NCI-H2196 treated with DMSO at 0.1 percent for 48 hours (cell line): ENCODE measurements around the gene PMPCA.

Source experiments
- DNase-seq: peaks from one replicate; lab custom pipeline; 2025; ENCODE audit not compliant: unreplicated experiment; lab: John Stamatoyannopoulos, UW

Gene PMPCA

DNA sequence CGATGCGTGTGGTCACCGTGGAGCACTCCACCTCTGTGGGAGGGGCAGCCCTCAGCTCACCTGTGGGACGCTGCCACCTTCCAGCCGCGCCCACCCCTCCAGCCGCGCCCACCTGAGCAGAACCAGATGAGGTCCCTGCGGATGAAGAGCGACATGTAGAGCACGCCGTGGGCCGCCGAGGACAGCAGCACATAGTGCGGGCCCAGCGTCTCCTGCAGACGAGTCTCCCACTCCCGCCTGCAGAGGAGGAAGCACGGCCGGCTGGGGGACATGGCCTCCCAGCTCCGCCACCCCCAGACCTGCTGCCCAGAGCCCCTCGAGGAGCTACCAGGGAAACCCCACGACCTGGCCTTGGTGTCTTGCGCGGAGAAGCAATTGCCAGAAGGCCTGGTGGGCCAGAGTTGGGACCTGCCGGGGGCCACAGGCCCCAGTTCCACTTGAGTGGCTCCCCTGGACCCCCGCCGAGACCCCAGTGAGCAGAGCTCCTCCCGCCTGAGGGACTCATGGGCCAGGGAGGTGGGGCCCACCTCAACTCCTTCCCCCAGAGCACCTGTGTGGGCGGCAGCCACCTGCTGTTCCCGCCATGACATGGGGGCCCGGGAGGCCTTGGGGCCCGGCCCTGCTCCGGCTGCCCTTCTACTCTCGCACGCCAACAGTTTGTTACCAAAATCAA, 22.7 kb downstream of the PMPCA start:
- DNase-seq = no peak

- no peak for DNase-seq
These were observed 23.6 kb downstream of the PMPCA start for GRCh38 chr9:136433849-136434579.

DNA sequence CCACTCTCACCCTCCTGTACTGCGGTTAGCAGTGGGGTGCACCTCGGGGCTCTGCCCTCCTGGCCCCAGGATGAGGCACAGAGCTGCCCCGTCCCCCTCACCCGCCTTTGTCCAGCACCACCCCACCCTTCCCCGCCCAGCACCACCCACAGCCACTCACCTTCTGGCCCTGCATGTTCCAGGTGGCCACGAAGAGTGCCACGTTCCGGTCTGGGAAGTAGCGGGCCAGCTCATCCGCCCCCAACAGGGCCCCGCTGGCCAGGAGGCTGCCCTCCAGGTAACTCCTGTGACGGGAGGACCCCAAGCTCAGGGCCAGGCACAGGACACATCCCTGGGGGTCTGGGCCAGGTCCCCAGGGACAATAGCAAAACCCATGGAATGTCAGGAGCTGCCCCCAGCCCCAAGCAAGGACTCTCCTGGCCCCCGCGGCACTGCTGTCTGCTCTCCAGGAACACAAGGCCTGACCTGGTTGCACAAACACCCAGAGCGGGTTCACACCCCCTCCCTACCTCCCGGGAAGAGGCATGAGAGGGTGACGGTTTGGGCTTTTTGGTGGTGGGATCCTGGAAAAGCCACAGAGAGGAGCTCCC, 24.2 kb downstream of the PMPCA start:
- no peak for DNase-seq

DNA sequence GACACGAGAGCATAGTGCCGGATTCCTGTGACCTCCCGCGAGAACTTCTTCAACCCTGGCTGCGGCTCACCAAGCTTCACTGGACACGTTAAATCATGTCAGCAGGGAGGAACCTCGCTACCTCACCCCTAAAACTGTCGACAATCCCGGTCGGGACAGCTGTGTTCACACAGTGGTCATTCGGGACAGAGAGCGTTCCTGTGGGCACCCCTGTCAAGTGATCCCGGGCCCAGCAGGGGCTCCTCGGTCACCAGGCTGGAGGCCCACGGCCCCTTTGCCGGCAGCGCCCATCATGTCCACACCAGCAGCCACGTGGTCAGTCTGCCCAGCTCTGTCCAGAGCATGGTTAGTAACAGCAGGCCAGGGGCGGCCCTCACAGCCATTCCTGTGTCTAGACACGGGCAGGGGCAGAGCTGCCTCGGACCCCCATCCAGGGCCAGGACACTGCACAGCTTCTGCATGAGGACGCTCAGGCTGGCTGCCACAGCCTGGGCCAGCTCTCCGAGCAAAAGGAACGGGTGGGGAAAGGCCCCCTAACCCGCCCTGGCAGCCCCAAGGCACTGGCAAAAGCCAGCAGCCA, 25.7 kb downstream of the PMPCA start:
- DNase-seq = no peak

DNA sequence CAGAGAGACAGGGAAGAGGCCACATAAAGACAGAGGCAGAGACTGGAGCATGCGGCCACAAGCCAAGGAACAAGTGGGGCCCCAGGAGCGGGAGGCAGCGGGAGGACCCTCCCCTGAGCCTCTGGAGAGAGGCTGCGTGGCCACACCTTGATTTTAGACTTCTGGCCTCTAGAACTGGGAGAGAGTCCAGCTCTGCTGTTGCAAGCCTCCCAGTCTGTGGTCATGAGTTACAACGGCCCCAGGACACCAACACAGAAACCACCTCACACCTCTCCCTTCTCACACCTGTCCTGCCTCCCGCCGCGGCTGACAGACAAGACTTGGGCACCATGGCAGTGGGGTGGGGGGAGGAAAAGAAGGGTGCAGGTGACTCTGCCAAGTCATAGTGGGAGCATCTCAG, 27.0 kb downstream of the PMPCA start:
- DNase-seq = no peak

GRCh38 chr9:136437839-136438547, 27.5 kb downstream of the PMPCA start:
- DNase-seq = no peak

GRCh38 chr9:136438548-136439480, 28.4 kb downstream of the PMPCA start:
- no peak for DNase-seq

DNA sequence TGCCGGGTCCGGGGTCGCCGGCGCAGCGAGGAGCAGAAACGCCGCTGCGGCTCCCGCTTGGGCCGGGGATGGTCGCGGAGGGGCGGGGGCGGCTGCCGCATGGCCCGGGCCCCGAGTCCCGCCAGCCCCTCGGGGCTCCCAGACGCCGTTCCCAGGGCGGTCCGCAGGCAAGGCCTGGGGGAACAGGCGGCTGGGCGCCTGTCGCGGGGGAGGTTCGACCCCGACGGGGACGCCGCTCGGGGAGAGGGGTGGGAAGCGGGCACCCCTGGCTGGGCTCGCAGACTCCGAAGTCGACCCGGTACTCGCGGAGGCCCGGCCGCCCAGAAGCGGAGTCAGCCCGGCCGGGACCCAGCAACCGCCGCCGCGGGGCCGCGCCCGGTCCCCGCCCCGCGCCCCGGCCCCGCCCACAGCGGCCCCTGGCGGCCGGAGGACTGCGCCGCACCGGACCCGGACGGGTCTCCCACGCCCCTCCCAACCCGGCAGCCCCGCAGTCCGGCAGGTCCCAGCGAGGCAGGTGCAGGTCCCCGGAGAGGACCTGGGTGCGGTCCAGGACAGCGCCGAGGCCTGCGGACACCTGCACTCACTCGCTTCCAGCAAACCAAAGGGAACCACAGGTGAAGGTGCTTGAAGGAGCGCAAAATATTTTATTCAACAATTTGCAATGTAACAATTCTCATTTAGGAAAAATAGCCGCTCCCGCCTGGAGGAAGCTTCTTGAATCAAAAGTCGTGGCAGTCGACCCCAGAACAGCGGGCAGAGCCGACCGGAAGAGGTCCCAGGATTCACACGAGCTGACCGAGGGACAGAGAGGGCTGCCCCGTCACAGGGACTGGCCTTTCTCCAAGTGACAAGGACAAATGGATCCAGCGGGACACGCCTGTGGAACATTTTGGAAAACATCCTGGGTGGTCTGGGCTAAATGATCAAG, 29.3 kb downstream of the PMPCA start, which contains the start of gene INPP5E:
Gene INPP5E (minus strand): TSS at position 365 of the 928 bp plus-strand sequence. CDS start 426 bp downstream, outside the sequence.
- peak; percentile 55 for DNase-seq

- DNase-seq = no peak
These were observed 30.8 kb downstream of the PMPCA start for GRCh38 chr9:136441191-136441680.

- no peak for DNase-seq
These were observed 31.3 kb downstream of the PMPCA start for GRCh38 chr9:136441681-136442245.

DNA sequence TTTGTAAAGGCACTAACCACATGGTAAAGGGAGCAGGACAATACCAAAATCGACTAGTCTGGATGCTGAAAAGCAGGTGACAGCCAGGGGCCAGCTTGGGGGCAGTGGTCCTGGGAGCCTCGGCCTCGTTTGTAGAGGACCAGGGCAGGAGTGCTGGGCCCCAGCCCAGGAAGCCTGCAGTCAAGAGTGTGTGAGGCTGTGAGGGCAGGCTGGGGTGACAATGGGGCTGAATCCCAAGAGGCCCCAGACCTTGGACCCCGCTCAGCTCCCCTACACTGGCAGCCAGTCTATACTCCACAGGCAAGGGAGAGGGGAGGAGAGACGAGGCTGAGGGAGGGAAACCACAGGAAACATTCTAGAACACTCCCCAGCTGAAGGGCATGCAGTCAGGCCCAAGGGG, 31.8 kb downstream of the PMPCA start:
- DNase-seq = no peak

DNA sequence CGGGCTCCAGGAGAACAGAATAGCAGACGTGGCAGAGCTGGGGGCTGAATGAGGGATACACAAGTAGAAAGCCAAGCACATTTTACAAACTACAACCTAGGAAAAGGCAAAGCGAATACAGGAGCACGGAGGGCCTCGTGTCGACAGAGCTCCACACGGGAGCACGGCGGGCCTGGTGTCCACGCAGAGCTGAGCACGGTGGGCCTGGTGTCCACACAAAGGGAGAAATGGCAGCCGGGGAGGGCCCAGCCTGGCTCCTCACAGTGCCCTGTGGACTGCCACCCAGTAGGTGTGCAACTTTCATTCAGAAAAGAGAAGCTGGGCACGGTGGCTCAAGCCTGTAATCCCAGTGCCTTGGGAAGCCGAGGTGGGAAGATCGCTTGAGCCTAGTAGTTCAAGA, 32.6 kb downstream of the PMPCA start:
- DNase-seq = no peak

DNA sequence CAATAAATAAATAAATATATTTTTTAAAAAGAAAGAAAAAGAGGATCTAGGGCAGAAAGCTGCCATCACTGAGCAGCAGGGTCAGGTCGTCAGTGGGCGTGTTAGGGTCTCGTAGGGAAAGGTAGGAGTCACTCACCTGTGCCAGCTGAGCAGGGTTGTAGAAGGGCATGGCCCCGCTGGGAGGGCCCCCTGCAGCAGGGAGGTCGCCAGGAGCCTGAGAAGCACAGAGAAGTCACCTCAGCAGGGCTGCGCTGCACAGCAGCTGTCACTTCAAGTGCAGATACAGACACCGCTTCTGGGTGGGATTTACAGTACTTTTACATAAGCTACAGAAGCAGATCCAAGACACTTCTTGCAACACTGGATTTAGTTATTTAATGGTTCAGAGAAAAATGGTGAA, 33.2 kb downstream of the PMPCA start:
- no peak for DNase-seq

DNA sequence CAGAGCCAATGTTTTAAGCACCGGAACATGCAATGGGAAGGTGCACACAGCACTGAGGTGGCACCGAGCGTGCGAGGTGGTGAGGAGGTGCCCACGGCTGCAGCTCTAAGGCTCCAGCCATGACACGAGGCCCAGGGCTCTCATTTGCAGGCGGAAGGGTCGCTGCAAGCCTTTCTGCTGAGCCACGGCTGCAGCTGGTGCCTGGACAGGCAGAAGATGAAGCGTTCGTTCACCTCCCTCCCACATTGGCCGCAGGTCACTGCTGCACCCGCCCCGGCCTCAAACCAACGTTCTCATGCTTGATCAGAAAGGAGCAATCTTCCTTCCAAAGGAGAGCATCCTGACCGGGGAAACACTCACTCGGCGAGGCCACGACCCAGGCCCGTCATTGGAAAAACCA, 33.6 kb downstream of the PMPCA start:
- DNase-seq = no peak

- DNase-seq = no peak
These were observed 35.3 kb downstream of the PMPCA start for GRCh38 chr9:136445799-136446198.

DNA sequence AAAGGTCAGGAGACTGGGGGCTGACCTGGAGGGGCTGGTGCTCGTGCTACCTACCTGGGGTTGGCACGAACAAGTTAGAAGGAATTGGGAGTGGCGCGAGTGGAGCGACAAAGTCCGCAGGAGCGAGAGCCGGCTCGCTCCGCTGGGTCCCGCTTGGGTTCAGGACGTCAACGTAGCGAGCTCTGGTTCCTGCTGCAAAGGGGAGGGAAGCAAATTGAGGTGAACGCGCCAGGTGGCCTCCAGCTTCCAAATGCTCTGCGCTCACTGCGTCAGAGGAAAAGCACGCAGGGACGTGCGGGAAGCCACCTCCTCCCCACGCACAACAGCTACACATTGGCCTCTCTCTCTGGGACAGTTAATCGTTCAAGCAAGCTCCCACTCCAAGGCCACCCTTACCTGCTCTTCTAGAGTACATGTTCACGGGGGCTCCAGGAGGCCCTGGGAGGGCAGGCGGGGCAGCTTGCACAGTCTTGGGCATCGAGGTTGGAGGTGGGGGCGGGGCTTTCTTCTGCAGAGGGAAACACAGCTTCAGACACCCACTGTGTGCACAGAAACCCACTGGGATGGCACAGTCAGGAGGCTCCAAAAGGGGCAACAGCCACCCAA, 36.8 kb downstream of the PMPCA start:
- DNase-seq = no peak

GRCh38 chr9:136448655-136449054, 38.2 kb downstream of the PMPCA start:
- no peak for DNase-seq

GRCh38 chr9:136451221-136451877, 40.9 kb downstream of the PMPCA start:
- DNase-seq = no peak
